GM18526 (cell line): ENCODE results near the gene COL4A1.

Source experiments
- POLR2A ChIP-seq: IDR thresholded peaks from 3 replicates; pipeline ENCODE4 v1.6.1; 2011; ENCODE audit not compliant: insufficient read length; ENCODE audit errors: extremely low read depth

The COL4A1 gene

DNA sequence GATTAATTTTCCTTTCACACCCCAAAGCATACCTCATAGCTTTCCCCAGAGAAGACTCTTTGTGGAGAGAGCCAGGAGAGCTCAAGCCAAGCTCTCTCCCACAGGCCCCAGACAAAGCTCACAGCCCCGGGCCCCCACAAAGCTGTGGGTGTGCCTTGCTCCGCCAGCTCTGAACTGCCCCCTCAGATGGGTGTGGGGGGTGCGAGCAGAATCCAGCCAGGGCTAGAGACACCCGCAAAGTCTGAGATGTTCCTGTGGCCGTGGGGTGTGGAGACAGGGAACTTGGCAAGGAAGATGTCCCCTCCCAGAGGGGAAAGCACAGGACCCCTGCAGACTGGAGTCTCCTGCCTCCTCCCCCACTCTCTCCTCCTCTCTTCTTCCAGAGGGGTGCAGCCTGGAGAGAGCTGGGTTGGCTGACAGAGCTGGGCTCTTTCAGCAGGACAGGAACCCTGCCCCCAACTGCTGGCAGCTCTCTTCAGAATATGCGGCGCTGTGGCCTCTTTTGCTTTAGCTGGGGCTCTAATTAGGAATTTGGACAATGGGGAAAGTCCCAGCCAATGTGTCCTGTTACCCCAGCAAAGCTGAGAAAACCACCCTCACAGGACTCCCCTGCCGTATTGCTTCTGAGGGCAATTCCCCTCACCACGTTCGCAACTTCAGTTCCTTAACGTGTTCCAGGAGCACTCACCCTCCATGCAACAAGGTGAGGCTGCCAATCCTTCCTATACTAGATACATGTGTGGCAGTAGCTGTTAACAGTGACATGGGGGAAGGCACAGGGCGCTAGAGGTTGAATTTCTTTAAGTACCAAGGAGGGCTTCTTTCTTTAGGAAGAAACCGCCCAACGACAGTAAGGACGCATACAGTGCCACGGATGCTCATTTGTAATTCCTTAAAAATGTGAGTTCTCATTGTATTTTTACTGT is 170.0 kb downstream of the COL4A1 start:
- TF ChIP-seq POLR2A = no peak

DNA sequence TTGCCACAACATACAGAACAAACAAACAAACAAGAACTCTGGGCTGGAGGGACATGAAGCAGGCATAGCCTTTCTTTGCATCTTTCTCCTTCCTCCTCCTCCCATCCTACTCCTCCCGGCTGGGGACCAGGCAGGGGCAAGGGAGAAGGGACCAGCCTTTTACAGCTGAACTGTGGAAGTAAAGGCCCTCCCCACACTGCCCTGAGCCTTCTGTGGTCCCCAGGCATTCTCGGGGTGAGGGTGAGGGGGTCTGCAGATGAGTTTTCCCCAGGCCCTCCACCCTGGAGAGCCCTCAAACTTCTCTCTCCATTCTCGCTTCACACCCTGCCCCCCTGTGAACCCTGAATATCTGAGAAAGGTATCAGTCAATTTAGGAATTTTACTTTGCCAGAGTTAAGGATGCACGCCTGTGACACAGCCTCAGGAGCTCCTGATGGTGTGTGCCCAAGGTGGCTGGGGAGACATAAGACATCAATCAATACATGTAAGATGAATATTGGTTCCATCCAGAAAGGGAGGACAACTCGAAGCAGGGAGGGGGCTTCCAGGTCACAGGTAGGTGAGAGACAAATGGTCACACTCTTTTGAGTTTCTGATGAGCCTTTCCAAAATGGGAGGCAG is 170.9 kb downstream of the COL4A1 start:
- TF ChIP-seq POLR2A = no peak

DNA sequence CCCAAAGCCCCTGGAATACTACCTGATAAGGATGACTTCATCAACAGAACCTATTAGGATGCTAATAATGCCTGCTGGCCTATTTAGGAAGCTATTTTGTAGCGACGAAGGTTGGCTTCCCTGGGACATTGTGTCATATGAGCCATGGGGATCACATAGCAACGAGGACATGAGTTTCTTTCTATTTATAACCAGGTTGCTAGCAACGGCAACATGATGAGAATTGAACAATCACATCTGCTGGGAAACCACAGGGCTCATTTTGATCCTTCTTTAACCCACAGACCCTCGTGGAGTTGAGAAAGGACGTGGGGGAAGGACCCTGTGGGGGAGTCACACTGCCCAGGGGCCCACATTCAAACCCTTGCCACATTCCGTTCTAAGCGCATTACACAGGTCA is 172.2 kb downstream of the COL4A1 start:
- TF ChIP-seq POLR2A = no peak

DNA sequence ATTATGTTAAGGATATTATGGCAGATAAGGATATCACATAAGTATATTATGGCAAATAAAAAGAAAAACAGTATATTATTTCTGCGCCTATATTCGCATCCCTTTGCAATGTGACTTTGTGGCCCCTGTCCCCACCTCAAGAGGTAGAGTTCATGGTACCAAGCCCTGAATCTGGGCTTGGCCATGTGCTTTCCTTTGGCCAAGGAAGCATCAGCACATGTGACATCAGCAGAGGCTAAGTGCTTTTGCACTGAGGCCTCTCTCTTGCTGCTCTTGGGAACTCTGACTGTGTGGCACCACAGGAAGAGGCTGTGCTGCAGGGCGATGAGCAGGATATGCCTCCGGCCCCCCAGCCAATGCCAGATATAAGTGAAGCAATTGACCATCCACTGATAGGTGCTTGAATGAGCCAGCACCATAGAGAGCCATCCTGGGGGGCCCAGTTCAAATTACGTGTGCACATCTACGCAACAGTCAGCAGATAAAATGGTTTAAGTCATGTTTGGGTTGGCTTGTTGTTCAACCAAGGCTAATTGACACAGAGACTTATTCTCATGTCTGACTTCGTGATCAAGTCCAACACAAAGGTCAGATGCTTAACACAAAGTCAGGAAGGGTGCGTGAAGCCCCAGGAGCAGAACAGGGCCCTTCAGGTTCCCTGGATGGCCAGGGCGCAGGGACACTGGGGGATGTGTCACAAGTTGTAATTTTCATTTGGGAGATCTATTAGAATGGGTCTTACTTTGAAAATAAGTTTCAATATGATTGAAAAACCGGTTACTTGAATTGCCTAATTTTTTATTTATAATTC is 173.3 kb downstream of the COL4A1 start:
- TF ChIP-seq POLR2A = no peak

DNA sequence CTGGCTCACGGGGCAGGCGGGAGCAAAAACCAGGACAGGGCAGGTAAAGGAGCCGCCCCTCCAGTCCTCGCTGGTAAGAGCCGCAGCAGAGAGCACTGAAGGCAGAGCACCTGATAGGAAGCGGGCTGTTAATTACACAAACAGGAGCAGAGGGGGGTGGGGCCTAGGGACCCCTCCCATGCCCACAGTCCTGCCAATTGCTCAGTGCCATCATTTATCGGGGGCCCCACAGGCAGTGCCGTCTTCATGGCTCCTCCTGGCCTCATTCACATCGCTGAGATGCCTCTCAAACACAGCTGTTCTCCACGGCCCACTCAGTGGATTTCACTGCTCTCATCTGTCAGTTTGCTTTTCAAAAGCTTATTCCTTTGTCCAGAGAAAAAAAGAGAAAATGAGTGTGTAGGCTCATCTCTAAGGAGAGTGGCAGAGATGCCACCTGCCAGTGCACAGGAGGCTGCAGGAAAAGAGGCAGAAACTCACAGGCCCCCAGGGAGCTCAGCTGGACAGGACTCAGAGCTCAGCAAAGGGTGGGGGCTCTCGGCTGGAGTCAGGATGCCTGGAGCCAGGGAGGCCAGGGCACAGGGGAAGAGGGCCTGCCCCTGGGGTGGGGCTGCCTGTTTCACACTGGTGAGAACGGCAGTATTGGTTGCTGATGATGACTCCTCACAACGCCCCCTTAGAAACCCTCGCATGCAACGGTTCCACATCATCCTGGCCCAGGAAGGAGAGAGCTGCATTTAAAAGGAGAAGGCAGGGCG is 174.6 kb downstream of the COL4A1 start:
- no peak for TF ChIP-seq POLR2A

DNA sequence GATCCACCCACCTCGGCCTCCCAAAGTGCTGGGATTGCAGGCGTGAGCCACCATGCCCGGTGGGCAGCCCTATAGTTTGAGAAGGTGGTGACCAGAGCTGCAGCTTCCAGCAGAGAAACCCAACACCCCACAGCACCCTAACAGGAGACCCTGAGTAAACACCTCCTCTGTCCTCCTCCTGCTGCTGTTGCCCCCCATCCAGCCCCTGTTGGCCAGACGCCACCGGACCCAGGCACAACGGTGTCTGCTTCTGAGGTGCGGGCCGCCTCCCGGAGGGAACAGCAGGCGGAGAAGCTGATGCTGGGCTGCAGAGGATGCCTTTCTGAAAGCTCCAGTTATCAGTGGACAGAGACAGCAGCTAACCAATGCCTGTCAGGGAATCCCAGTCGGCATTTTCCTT is 175.5 kb downstream of the COL4A1 start:
- TF ChIP-seq POLR2A = no peak

DNA sequence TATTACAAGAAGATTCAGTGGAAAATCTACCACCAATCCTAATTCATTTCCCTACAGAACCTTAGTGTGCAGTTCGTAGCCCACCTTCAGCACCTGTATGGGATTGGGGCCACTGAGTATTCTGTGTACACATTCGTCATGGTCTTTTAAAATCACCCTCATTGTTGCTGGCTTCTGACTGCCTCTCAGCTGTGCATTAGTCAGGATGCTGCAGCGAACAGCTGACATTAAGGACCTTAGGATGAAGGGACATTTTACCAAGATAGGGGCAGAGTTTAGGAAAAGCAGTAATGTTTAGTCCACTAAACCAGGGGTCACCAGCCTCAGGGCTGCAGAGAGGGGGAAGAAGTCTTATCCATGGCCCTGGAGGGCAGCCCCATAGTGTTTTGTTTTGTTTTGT is 176.5 kb downstream of the COL4A1 start:
- TF ChIP-seq POLR2A = no peak

DNA sequence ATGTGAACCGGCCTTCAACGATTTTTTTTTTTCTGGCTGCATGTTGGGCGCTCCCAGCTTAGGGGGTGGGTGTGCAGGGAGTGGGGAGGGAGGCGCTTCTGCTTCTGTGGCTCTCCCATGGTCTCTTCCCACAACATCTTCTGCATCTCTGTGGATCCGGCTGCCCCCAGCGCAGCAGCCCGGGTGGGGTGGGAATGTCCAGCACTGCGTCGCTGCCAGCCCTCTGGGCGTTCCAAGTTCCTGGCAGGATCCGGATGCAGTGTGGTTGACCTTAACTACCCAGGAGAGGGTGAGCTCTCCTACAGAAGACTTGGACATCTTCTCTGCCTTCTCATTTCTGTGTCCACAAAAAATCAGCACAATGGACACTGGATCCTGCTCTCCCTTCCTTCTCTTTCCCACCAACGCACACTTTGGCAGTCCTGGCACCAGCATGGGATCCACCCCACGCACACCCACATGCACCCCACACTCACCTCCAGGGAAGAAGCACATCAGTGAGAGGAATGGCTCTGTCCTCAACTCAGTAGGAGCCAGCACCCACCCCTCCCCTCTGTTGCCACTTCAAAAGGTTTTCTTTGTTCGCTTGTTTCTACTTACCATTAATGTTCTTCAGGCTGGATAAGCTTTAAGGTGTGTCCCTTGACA is 177.3 kb downstream of the COL4A1 start:
- TF ChIP-seq POLR2A = no peak

DNA sequence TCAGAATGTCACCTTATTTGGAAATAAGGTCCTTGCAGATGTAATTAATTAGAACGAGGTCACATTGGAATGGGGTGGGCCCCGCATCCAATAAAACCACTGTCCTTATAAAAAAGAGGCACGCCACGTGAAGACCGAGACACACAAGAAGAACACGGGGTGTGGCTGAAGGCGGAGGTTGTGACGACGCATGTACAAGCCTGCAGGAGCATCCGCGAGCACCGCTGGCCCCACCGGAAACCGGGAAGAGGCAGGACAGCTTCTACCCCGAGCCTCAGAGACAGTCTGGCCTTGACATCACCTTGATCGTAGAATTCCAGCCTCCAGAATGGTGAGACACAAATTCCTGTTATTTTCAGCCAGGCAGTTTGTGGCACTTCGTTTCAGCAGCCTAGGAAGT is 177.9 kb downstream of the COL4A1 start:
- TF ChIP-seq POLR2A = no peak

DNA sequence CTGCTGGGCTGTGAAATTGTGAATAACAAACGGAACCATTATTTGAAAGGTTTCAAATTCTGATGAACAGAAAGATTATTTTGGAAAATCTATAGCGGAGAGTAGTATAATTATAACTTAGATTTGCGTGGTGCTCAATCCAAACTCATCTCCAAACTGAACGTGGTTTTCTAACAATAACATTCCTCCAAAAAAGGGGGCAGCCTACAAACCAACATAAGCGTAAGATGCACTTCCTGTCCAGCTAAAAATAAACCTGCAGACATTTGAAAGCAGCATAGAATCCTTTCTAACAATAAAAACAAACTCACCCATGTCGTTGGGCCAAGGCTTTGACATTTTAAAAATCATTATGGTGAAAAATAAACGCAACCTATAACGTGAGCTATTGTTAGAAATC is 178.4 kb downstream of the COL4A1 start:
- TF ChIP-seq POLR2A = no peak

DNA sequence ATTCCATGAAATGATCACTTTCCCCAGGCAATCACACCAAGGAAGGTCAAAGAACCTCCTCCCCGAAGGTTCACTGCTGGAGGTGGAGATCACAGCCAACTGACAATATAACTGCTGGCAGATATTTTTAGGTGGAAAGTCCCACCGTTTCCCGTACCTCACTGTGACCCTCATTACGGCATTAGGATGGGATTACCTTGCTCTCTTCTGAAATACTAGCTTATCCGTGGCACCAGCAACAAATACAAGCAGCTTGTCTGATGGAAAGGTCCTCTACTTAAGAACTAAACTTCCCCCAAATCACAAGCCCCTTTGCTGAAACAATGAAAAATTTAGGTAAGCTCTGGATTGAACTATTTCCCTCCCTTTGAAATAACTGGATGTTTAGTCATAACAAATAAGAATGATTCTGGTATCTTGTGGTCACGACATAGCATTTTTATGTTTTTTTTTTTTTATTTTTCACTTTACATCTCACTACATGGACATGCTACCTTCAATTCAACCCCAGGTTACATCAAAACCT is 178.9 kb downstream of the COL4A1 start:
- TF ChIP-seq POLR2A = no peak

DNA sequence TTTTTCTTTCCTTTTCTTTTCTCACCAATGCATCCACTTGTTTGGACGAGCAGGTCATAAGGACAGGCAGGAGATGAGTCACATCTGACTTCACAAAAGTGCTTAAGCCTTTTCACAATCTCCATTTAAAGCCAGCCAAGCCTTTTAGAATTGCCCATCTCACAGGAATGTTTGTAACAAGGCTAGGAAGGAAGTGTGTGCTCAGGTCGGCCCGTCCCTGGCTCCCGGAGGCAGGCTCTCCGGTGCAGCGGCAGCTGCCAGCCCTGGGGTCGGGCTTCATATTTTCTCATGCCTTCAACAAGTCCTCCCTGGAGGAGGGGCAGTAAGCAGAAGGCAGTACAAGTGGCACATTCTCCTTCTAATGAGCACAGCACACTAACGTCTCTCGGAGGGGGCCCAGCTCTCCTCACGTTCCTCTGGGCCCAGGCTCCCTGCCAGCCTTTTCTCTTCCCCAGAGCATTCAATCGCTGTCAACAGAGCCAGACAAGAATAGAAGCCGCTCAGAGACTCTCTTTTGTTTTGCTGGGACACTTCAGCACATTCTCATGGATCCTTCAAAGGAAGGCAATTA is 180.5 kb downstream of the COL4A1 start:
- no peak for TF ChIP-seq POLR2A

DNA sequence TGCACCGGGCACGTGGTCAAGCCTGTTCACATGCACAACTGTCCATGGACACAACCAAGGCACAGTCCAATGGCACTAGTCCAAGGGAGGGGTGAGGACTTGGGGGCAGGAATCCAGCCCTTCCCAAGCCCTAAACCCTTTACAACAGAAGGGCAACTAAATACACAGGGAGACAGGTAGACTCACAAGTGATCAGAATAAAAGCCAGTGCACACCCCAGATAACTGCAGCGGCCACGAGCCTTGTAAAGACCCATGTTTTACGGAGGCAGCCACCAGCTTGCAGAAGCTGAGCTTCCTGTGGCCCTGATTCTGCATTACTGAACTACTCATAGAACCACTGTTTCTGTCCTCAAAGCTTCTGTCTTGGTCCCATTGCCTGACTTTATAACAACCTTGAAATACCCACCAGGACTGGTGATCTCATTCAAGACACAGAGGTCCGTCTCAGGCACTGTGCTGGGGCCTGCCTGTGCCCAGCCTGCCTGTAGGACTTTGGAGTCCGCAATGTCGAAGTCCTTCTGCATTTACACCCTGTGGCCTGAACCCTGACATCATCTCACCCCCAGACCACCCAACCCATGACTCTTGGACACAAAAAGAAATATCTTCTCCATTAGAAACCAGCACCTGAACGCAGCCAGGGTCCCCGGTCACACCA is 181.2 kb downstream of the COL4A1 start:
- no peak for TF ChIP-seq POLR2A
